ENCODE results near the gene PHC2.
"Not testable (repeated sequence)": the region's sequence is repeated elsewhere in the genome, so short reads cannot be mapped to it uniquely, and the experiment has no call there.

Gene PHC2

GRCh38 chr1:33306653-33307493, 124.0 kb downstream of the PHC2 start:
- no peak for DNase-seq

GRCh38 chr1:33305816-33306652, 124.9 kb downstream of the PHC2 start:
- peak in 1 of 2 donors; percentile 7 for DNase-seq

- DNase-seq, result no peak
Observed at GRCh38 chr1:33305016-33305415, 125.9 kb downstream of the PHC2 start.

- no peak for DNase-seq
Observed at GRCh38 chr1:33302325-33302724, 128.6 kb downstream of the PHC2 start.

GRCh38 chr1:33301273-33301984, 129.5 kb downstream of the PHC2 start:
- no peak for DNase-seq

- no peak for DNase-seq
Observed at GRCh38 chr1:33300673-33301072, 130.2 kb downstream of the PHC2 start.

- DNase-seq, result no peak
Observed at GRCh38 chr1:33299461-33300155, 131.3 kb downstream of the PHC2 start.

GRCh38 chr1:33298623-33299277, 132.1 kb downstream of the PHC2 start:
- peak; percentile 40 to 86 for DNase-seq

GRCh38 chr1:33297911-33298622, 132.8 kb downstream of the PHC2 start:
- DNase-seq, result no peak

- no peak for DNase-seq
Observed at GRCh38 chr1:33296824-33297223, 134.1 kb downstream of the PHC2 start.

- DNase-seq, result no peak
Observed at GRCh38 chr1:33296082-33296458, 134.8 kb downstream of the PHC2 start.

GRCh38 chr1:33295450-33296081, 135.3 kb downstream of the PHC2 start:
- peak; percentile 64 to 97 for DNase-seq

- DNase-seq, result no peak
Observed at GRCh38 chr1:33295023-33295422, 135.9 kb downstream of the PHC2 start.

GRCh38 chr1:33294071-33295010, 136.6 kb downstream of the PHC2 start:
- DNase-seq, result no peak

GRCh38 chr1:33292726-33293340, 138.1 kb downstream of the PHC2 start:
- no peak for DNase-seq

GRCh38 chr1:33290615-33291014, 140.3 kb downstream of the PHC2 start:
- DNase-seq, result not testable (repeated sequence)

GRCh38 chr1:33289858-33290154, 141.1 kb downstream of the PHC2 start:
- DNase-seq, result no peak

- DNase-seq, result no peak
Observed at GRCh38 chr1:33288976-33289857, 141.7 kb downstream of the PHC2 start.
